Nephron (organoid): ENCODE measurements around the gene CYP4B1.
"Not testable (repeated sequence)": the region's sequence is repeated elsewhere in the genome, so short reads cannot be mapped to it uniquely, and the experiment has no call there.

Experiments
- H3K27ac Mint-ChIP-seq, 3 experiments: 2 replicates each; pipeline ENCODE4 v1.8.0; 2020; ENCODE audit warnings: mixed read lengths in 3 of 3, mild to moderate bottlenecking in 2 of 3, moderate library complexity in 1 of 3
- H3K27me3 Mint-ChIP-seq: 2 replicates; pipeline ENCODE4 v1.8.0; 2021; ENCODE audit warnings: low read depth, mild to moderate bottlenecking, moderate library complexity, mixed read lengths
- H3K36me3 Mint-ChIP-seq: 2 replicates; pipeline ENCODE4 v1.8.0; 2020; ENCODE audit warnings: low read depth, mixed read lengths
- H3K4me1 Mint-ChIP-seq: 2 replicates; pipeline ENCODE4 v1.8.0; 2020; ENCODE audit warnings: mixed read lengths
- H3K4me3 Mint-ChIP-seq, 3 experiments: 2 replicates each; pipeline ENCODE4 v1.8.0; 2020; ENCODE audit warnings: mild to moderate bottlenecking in 3 of 3, mixed read lengths in 3 of 3, moderate library complexity in 2 of 3
- H3K9me3 Mint-ChIP-seq: 2 replicates; pipeline ENCODE4 v1.8.0; 2020; ENCODE audit warnings: mixed read lengths
- CTCF ChIP-seq, 3 experiments: fragments of 200-600 bp; sonication (generic); IDR thresholded peaks; one replicate each; pipeline ENCODE4 v1.5.0; 2021; ENCODE audit warnings: antibody characterized with exemption in 3 of 3; ENCODE audit not compliant: unreplicated experiment in 3 of 3

Gene CYP4B1

GRCh38 chr1:46798810-46799209, at the start of gene CYP4B1:
Gene CYP4B1 (plus strand): TSS chr1:46799046. CDS start chr1:46799082, 36 bp downstream.
- Mint-ChIP-seq H3K27ac (no peak within 1 kb of the TSS), H3K4me3 (no peak within 1 kb of the TSS), H3K9me3 (no peaks in the 10 kb centered on the region), H3K36me3 (no peaks in the 10 kb centered on the region), H3K27me3 (peaks cover 6% of the 10 kb centered on the region), H3K4me1 (no peaks in the 10 kb centered on the region)
- no peak for TF ChIP-seq CTCF (IDR thresholded peaks at IDR 0.05; ENCODE audit: unreplicated experiment in 3 of 3)

- Mint-ChIP-seq H3K9me3 (no peaks in the 10 kb centered on the region), H3K27ac (no peak overlapping the region), H3K27me3 (peaks cover 61% of the 10 kb centered on the region), H3K4me3 (no peak overlapping the region), H3K4me1 (no peaks in the 10 kb centered on the region), H3K36me3 (no peaks in the 10 kb centered on the region)
- no peak for TF ChIP-seq CTCF (IDR thresholded peaks at IDR 0.05; ENCODE audit: unreplicated experiment in 3 of 3)
These were observed 49.4 kb upstream of the CYP4B1 start for GRCh38 chr1:46749404-46749803.

- Mint-ChIP-seq H3K4me1 (no peaks in the 10 kb centered on the region), H3K27ac (no peak overlapping the region), H3K4me3 (no peak overlapping the region), H3K27me3 (peaks cover 56% of the 10 kb centered on the region), H3K9me3 (no peaks in the 10 kb centered on the region), H3K36me3 (no peaks in the 10 kb centered on the region)
- TF ChIP-seq CTCF (IDR thresholded peaks at IDR 0.05; ENCODE audit: unreplicated experiment in 3 of 3) = no peak
These were observed 48.9 kb upstream of the CYP4B1 start for GRCh38 chr1:46749921-46750404.

GRCh38 chr1:46753985-46754384, 44.9 kb upstream of the CYP4B1 start:
- peak overlapping the region; percentile 79 to 97 (median 86) for H3K27ac Mint-ChIP-seq
- H3K36me3 Mint-ChIP-seq = no peaks in the 10 kb centered on the region
- peaks cover 38% of the 10 kb centered on the region for H3K27me3 Mint-ChIP-seq
- H3K9me3 Mint-ChIP-seq = no peaks in the 10 kb centered on the region
- H3K4me1 Mint-ChIP-seq = peaks cover 18% of the 10 kb centered on the region
- no peak overlapping the region for H3K4me3 Mint-ChIP-seq
- TF ChIP-seq CTCF (IDR thresholded peaks at IDR 0.05; ENCODE audit: unreplicated experiment in 3 of 3) = no peak

GRCh38 chr1:46754707-46755106, 44.1 kb upstream of the CYP4B1 start:
- H3K4me3 Mint-ChIP-seq = peak overlapping the region in 1 of 3 experiments; percentile 13

GRCh38 chr1:46755121-46755520, 43.7 kb upstream of the CYP4B1 start:
- peaks cover 18% of the 10 kb centered on the region for H3K4me1 Mint-ChIP-seq
- H3K9me3 Mint-ChIP-seq = no peaks in the 10 kb centered on the region
- H3K27ac Mint-ChIP-seq = peak overlapping the region; percentile 79 to 97 (median 86)
- H3K27me3 Mint-ChIP-seq = peaks cover 26% of the 10 kb centered on the region
- H3K36me3 Mint-ChIP-seq = no peaks in the 10 kb centered on the region
- H3K4me3 Mint-ChIP-seq = peak overlapping the region in 1 of 3 experiments; percentile 13
- no peak for TF ChIP-seq CTCF (IDR thresholded peaks at IDR 0.05; ENCODE audit: unreplicated experiment in 3 of 3)

More at GRCh38 chr1:46754707-46755106, 44.1 kb upstream of the CYP4B1 start:
- not testable (repeated sequence) for H3K9me3 Mint-ChIP-seq, H3K36me3 Mint-ChIP-seq
- peaks cover 18% of the 10 kb centered on the region for H3K4me1 Mint-ChIP-seq
- peaks cover 30% of the 10 kb centered on the region for H3K27me3 Mint-ChIP-seq
- peak overlapping the region; percentile 79 to 97 (median 86) for H3K27ac Mint-ChIP-seq
